Skeletal muscle tissue (tissue), 4 donors: ENCODE data around the gene MPHOSPH6. TPM values are rescaled to one million over a fixed set of nuclear protein-coding genes. Genes with fewer than 3 reads are reported as not detected.
"Not testable (repeated sequence)": the region's sequence is repeated elsewhere in the genome, so short reads cannot be mapped to it uniquely, and the experiment has no call there.

ENCODE experiments used
- H3K27ac ChIP-seq: one replicate; pipeline ENCODE4 v1.7.0; 2013; ENCODE audit warnings: mild to moderate bottlenecking, low read depth, low read length, inconsistent platforms
- H3K27me3 ChIP-seq, 3 donors: one replicate each; pipeline ENCODE4 v1.7.0; 2013; ENCODE audit warnings: low read length in 3 of 3; ENCODE audit not compliant: control insufficient read depth in 3 of 3, insufficient read depth in 3 of 3
- H3K36me3 ChIP-seq, 3 donors: one replicate each; pipeline ENCODE4 v1.7.0; 2013; ENCODE audit warnings: low read length in 3 of 3; ENCODE audit not compliant: control insufficient read depth in 3 of 3, insufficient read depth in 3 of 3
- H3K4me1 ChIP-seq, 3 donors: one replicate each; pipeline ENCODE4 v1.7.0; 2013; ENCODE audit warnings: low read length in 3 of 3, mild to moderate bottlenecking in 3 of 3; ENCODE audit not compliant: control insufficient read depth in 3 of 3, insufficient read depth in 3 of 3
- H3K4me3 ChIP-seq, 3 donors: one replicate each; pipeline ENCODE4 v1.7.0; 2013; ENCODE audit warnings: low read length in 3 of 3
- H3K9ac ChIP-seq, 3 donors: one replicate each; pipeline ENCODE4 v1.7.0; 2013; ENCODE audit warnings: low read length in 3 of 3, mild to moderate bottlenecking in 3 of 3, moderate library complexity in 2 of 3, low read depth in 1 of 3
- H3K9me3 ChIP-seq, 3 donors: one replicate each; pipeline ENCODE4 v1.7.0; 2013; ENCODE audit warnings: low read length in 3 of 3; ENCODE audit not compliant: control insufficient read depth in 3 of 3
- total RNA-seq: library from RNA; depleted of rRNA; stranded (reverse); fragments of >200 nt; gene quantifications from one replicate; pipeline ENCODE4 v1.2.3, GENCODE V29; 2014
- donor health status: Osteomylitis.

Gene MPHOSPH6
- total RNA-seq, 1 donor from 2014 or later = 6.3 TPM

DNA sequence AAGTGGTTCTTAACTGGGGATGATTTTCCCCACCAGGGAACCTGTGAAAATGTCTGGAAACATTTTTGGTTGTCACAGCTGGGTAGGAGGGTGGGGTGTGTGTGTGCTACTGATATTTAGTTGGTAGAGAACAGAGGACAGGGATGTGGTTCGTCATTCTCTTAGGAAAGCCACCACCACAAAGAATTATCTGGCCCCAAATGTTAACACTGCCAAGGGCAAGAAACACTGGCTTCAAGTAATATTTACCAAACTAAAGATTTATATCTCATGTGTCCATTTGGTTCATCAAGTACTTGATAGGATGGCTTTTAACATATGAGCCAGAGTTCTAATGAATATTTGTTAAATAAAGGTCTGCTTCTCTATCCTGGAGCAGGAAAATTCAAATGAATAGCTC lies 19.5 kb downstream of the MPHOSPH6 start:
- Histone ChIP-seq H3K36me3 (peaks cover 6 to 16% (median 12%) of the 10 kb centered on the region in 3 donors), H3K9me3 (no peaks in the 10 kb centered on the region), H3K4me3 (no peak overlapping the region), H3K27ac (no peak overlapping the region), H3K9ac (no peak overlapping the region), H3K27me3 (no peaks in the 10 kb centered on the region), H3K4me1 (no peaks in the 10 kb centered on the region)

DNA sequence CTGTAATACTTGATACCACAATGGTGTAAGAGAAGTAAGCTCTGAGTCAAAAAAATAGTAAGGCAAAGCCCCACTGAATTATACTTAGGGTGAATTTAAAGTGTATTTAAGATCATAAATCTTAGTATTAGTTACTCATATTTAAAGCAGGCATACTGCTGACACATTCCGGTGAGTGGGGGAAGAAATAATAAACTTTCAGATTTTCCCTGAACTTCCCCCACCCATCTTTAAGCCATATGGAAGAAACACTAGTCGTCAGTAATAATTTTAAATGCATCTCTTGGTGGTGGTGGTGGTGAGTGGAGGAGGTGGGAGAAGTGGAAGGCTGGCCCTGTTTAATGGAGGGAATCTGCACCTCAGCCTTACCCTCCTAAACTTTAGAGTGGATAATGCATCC lies 20.5 kb downstream of the MPHOSPH6 start:
- Histone ChIP-seq H3K27ac (no peak overlapping the region), H3K36me3 (peaks cover 6 to 16% (median 12%) of the 10 kb centered on the region in 3 donors), H3K4me3 (no peak overlapping the region), H3K9me3 (no peaks in the 10 kb centered on the region), H3K9ac (no peak overlapping the region), H3K27me3 (no peaks in the 10 kb centered on the region), H3K4me1 (no peaks in the 10 kb centered on the region)

DNA sequence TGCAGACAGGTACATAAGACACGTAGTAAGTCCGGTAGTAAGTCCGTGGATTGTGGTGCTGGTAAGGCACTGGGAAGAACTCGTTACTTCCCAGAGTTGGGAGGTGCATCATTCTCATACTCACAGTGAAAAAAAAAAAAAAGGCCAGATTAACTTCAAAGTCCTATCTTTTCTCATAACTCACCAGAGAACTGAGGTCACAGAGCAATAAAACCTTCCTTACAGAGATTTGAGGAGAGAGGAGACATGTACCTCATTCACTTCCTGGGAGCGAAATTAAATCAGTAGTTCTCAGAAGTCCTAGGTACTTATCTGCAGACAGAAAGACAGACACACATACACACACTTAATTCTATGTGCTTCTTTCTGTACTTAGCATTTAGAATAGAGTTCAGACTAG lies 22.5 kb downstream of the MPHOSPH6 start:
- no peaks in the 10 kb centered on the region for H3K9me3 ChIP-seq
- no peaks in the 10 kb centered on the region for H3K27me3 ChIP-seq
- no peak overlapping the region for H3K27ac ChIP-seq
- H3K36me3 ChIP-seq = peaks cover 6 to 16% (median 12%) of the 10 kb centered on the region in 3 donors
- no peaks in the 10 kb centered on the region for H3K4me1 ChIP-seq
- H3K9ac ChIP-seq = no peak overlapping the region
- H3K4me3 ChIP-seq = no peak overlapping the region

DNA sequence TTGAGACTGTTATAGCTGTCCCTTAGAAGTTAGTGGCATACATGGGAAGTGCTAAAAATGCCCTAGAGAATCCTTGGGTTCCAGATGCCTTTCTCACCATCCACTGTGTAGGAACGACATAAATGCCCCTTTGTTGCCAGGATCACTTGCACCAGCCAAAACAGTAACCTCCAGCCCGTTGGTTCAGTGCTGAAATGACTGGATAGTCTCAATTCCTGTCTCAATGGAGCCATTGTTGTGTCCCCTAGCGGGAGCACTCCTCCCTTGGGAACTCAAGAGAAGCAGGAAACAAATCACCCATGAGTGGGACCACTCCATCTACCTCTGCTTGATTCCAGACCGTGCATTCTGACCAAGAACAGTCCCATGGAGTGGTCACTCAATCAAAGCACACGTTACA lies 23.1 kb downstream of the MPHOSPH6 start:
- Histone ChIP-seq H3K4me1 (no peaks in the 10 kb centered on the region), H3K27me3 (no peaks in the 10 kb centered on the region), H3K27ac (no peak overlapping the region), H3K9ac (no peak overlapping the region), H3K4me3 (no peak overlapping the region), H3K9me3 (no peaks in the 10 kb centered on the region), H3K36me3 (peaks cover 6 to 16% (median 12%) of the 10 kb centered on the region in 3 donors)

DNA sequence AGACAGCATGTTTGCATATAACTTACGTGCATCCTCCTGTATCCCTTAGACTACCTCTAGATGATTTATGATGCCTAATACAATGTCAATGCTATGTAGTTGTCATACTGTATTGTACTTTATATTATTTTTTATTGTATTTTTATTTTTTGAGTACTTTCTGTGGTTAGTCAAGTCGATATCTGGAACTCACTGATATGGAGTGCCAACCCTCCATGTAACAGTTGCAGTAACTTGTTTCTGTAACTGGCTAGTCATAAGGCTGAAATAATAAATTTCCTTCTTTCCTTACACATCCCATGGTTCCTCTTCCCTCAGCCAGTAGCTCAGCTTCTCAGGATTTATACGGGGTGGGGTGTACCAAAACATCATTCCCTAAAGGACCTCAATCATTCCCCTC lies 23.5 kb downstream of the MPHOSPH6 start:
- Histone ChIP-seq H3K36me3 (peaks cover 6 to 16% (median 12%) of the 10 kb centered on the region in 3 donors), H3K27ac (no peak overlapping the region), H3K4me1 (no peaks in the 10 kb centered on the region), H3K4me3 (no peak overlapping the region), H3K9me3 (no peaks in the 10 kb centered on the region), H3K9ac (no peak overlapping the region), H3K27me3 (no peaks in the 10 kb centered on the region)

DNA sequence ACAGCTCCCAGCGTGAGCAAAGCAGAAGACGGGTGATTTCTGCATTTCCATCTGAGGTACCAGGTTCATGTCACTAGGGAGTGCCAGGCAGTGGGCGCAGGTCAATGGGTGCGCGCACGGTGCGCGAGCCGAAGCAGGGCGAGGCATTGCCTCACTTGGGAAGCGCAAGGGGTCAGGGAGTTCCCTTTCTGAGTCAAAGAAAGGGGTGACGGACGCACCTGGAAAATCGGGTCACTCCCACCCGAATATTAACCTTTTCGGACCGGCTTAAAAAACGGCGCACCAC lies 30.8 kb downstream of the MPHOSPH6 start:
- not testable (repeated sequence) for H3K4me3 ChIP-seq, H3K9ac ChIP-seq, H3K9me3 ChIP-seq, H3K27ac ChIP-seq, H3K4me1 ChIP-seq, H3K36me3 ChIP-seq, H3K27me3 ChIP-seq

DNA sequence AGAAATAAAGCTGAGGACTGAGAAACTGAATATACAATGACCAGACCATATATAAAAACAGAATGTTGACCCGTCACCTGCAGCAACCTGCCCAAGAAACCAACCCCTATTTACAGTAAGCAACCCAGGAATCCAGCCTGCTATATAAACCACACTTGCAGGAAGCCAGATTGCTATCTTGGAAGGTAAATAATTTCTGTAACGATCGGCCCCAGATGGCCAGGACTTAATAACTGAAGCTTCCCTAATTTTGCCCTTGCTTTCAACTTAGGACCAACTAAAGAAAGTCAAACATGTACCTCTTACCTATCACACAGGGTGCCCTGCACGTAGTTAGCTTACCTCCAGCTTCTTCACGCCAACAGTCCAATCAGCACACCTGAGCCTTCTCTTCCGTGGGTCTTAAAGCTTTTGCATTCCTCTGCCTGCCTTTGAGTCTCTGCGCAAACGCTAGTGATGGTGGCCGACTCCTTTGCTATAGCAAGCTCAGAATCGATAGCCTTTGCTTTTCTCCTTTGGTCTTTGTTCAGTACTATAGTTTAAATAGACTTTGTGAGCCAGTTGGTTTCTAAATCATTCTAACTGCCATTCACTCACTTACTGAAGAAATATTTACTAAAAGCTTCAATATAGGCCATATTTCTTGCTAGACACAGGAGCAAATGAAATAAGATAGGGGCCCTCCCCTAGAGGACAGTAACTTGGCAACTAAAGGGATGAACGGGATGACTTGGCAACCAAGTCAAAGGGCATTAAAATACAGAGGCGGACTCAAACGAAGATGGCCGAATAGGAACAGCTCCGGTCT lies 31.3 kb downstream of the MPHOSPH6 start:
- no peaks in the 10 kb centered on the region for H3K4me1 ChIP-seq
- no peak overlapping the region for H3K4me3 ChIP-seq
- H3K9ac ChIP-seq = no peak overlapping the region
- H3K9me3 ChIP-seq = no peaks in the 10 kb centered on the region
- no peak overlapping the region for H3K27ac ChIP-seq
- peaks cover 0 to 3% (median 0%) of the 10 kb centered on the region in 3 donors for H3K36me3 ChIP-seq
- H3K27me3 ChIP-seq = no peaks in the 10 kb centered on the region

DNA sequence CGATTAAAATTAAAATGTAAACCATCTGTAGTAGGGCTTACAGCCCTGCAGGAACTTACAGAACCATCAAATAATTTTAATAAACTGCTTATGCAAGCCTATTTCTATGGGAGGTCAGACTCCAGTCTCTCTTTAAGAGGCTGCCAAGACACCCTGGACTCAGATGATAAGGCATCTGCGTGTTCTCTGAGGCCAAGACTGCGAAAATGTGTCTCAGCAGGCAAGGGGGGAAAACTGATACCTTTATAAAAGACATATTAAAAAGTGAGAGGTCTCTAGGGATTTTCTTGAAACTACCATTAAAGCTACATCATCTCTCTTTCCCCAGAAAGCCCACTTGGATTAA lies 32.2 kb downstream of the MPHOSPH6 start:
- no peak overlapping the region for H3K27ac ChIP-seq
- H3K4me1 ChIP-seq = no peaks in the 10 kb centered on the region
- H3K27me3 ChIP-seq = no peaks in the 10 kb centered on the region
- no peak overlapping the region for H3K9ac ChIP-seq
- H3K36me3 ChIP-seq = peaks cover 0 to 3% (median 0%) of the 10 kb centered on the region in 3 donors
- no peaks in the 10 kb centered on the region for H3K9me3 ChIP-seq
- no peak overlapping the region for H3K4me3 ChIP-seq

DNA sequence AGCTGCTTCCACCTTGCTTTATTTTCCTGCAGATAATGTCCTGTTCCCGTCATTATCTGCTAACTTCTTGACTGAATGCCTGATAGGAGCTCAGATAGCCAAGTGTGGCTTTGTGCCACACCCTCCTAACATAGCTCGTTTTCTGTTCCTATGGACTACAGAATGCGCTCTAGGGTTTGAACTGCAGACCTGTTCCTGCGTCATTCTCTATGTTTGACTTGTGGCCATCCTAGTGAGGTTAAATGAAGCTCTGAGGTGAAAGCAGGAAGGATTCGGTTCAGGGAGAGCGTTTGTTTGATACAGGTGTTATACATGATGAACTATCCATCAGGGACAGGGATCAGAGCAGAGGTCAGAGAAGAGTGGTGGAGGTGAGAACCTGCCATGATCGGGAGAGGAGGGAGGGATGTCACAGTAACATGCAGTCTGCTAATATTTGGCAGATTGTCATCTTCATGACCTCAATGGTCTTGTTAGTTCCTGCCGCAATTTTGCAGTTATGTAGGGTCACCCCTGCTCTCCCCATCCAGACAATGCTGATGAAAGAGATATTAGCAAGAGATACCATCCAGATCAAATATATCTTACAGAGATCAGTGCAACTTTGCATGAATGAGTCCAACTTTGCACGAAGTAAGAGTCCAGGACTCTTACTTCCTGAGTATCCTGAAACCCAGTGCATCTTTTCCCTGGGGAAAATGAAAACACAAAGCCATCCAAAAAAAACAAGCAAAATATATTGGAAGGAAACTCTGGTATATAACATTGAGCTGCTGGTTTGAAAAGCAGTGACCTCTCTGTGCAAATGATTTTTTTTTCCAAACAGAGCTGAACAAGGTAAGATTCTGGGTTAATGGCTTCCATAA lies 32.8 kb downstream of the MPHOSPH6 start:
- H3K4me3 ChIP-seq = no peak overlapping the region
- no peaks in the 10 kb centered on the region for H3K4me1 ChIP-seq
- peaks cover 0 to 3% (median 0%) of the 10 kb centered on the region in 3 donors for H3K36me3 ChIP-seq
- no peak overlapping the region for H3K9ac ChIP-seq
- no peaks in the 10 kb centered on the region for H3K27me3 ChIP-seq
- H3K27ac ChIP-seq = no peak overlapping the region
- H3K9me3 ChIP-seq = no peaks in the 10 kb centered on the region

DNA sequence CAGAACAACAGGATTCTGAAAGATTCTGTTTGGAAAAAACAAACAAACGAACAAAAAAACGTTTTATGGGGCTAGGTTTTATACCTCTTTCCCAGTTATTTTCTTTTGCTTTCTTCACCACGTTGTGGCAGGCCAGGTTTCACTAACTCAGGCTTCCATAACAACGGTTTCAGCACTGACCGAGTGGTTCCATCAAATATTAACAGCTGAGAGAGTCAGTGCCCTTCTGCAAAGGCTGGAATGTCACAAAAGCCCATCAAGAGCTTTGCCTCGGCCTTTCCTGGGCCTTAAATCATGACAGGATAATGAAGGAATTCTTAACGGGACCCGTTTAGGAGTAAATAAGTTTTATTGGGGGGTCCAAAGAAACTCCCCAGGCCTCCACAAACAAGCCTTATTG lies 34.2 kb downstream of the MPHOSPH6 start:
- H3K27ac ChIP-seq = no peak overlapping the region
- H3K4me1 ChIP-seq = no peaks in the 10 kb centered on the region
- no peaks in the 10 kb centered on the region for H3K27me3 ChIP-seq
- peaks cover 0 to 3% (median 0%) of the 10 kb centered on the region in 3 donors for H3K36me3 ChIP-seq
- H3K9me3 ChIP-seq = no peaks in the 10 kb centered on the region
- H3K4me3 ChIP-seq = no peak overlapping the region
- no peak overlapping the region for H3K9ac ChIP-seq
